Effector CD8-positive, alpha-beta T cell (primary cell): Measurements from ENCODE around the gene CNOT2.

Source experiments
- DNase-seq: peaks from one replicate; lab custom pipeline; 2025; lab: John Stamatoyannopoulos, UW

CNOT2 gene

GRCh38 chr12:70306676-70307075 lies 63.4 kb downstream of the CNOT2 start:
- no peak for DNase-seq

DNA sequence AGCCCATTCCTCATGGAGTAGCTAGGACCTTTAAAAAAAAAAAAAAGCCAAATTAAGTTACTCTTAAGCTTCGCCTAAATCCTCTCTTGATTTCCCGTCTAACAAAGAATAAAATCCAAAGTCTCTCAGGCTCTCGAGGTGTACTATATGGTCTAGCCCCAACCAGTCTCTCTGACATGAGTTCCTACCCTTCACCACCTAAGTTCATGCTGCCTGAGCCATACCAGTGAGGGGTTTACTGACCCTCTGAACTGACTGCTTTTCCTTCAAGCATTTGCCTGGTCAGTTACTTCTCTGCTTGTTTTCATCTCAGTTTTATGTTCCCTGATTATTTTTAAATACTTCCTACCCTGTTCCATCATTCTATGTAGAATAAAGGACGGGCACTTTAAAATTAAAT lies 64.6 kb downstream of the CNOT2 start:
- DNase-seq: no peak

GRCh38 chr12:70309348-70309747 lies 66.1 kb downstream of the CNOT2 start:
- DNase-seq: no peak

DNA sequence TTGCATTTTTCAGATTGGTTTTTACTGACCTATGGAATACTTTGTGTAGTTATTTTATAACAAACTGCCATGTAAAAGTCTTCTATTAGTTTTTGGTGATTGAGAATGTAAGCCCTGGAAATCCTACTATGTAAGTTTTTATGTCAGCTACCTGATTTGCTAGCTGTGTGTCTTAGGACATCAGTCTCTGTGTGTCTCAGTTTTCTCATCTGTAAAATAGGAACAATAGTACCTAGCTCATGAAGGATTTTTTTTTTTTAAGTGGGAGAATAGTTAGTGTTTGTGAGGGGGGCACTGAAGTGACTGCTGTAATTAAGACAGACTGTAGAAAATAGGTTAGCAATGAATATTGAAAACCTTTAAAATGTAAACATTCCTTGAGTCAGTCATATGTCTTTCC lies 70.9 kb downstream of the CNOT2 start:
- DNase-seq: no peak

DNA sequence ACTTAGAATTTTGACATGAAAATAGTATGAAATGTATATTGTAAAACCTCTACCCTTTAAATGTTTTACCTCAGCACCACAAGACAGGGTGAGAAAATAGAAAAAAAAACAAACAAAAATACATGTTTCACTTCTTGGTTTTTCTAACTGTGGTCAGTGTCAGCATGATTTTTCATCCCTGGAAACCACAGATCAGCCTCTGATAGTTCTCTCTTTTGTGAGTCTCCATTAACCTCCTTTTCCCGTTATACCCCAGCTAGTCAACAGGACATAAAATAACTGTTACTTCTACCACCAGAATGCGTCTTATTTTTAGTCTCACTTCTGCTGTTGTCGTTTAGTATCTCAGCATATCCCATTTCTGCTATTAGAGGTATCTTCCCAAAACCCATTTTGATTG lies 74.5 kb downstream of the CNOT2 start:
- DNase-seq: no peak

DNA sequence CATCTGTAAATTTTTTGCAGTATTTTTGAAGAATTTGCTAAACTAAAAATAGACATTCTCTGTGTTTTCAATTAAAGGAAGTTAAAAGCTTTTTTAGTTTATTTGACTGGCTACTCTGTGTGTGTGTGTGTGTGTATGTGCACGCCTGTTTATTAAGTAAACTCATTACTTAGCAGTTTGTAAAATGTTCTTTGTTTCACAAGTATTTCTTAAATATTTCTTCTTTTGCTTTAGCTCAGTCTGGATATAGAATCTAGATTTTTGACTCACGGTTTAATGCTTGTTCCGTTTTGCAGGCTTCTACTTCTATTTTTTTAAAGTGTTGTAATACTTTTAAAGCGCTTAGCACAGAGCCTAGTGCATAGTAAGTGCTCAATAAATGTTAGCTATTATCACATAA lies 76.4 kb downstream of the CNOT2 start:
- DNase-seq: no peak

DNA sequence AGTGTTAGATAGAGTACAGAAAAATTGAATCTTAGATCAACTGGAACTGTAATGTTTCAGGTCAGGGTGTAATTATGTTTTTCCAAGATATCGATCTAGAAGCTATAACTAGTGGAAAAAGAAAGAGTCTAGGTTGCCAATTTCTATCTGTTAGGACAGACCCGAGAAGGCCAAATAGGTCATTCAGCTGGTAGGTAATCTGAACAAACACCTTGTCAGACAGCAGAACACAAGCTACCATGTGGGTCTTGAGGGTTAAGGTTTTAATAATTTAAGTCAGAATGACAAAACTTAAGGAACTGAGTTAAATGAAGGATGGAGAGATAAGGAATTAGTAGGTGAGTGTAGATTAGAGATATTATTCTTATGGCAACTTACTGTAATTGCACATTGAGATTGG lies 78.0 kb downstream of the CNOT2 start:
- DNase-seq: no peak

DNA sequence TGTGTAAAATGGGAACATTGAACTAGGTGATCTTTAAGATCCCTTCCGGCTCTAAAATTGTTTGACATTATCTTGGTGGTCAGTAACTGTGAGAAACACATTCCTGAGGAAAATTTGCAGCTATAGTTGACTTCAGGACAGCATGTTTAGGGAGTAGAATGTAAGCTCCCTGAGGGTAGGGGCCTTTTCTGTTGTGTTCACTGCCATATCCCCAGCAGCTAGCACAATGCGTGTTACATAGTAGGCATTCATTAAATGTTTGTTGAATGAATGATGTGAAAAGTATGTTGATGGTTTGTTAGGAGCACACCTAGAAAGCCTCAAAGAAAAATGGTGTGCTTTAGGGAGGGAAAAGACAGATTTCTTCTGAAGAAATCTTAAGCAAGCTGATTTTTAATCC lies 84.3 kb downstream of the CNOT2 start:
- DNase-seq: no peak

- DNase-seq: no peak
These were observed 86.5 kb downstream of the CNOT2 start for GRCh38 chr12:70329728-70330127.

DNA sequence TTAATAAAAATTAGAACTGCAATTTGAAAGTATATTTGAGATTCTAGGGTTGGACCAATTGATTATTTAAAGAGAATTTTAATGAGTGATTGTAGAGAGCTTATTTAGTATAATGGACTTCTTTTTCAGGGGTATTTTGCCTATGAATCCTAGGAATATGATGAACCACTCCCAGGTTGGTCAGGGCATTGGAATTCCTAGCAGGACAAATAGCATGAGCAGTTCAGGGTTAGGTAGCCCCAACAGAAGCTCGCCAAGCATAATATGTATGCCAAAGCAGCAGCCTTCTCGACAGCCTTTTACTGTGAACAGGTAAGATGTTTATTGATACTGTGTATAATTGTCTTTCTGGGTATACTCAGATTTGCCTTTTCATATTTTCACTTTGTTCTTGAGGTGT lies 86.9 kb downstream of the CNOT2 start:
- no peak for DNase-seq

DNA sequence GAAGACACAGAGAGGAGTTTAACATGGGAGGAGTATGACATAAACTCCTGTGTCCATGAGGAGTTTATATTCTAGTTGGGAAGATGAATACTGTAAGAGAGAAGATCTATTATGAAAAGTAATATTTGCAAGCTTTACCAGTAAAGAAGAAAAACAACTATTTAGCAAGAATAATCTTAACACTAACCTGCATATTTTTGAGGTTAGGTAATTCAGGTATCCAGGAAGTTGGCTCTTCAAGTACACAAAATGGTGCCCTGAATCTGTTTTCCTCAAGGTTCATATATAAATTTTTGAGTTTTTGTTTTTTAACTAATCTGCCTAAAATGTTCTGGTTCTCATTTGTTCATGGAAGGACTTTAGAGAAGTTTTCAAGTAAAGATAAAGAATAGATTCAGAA lies 89.0 kb downstream of the CNOT2 start:
- no peak for DNase-seq

- no peak for DNase-seq
These were observed 91.5 kb downstream of the CNOT2 start for GRCh38 chr12:70334742-70335141.

GRCh38 chr12:70338531-70338930 lies 95.3 kb downstream of the CNOT2 start:
- DNase-seq: no peak

DNA sequence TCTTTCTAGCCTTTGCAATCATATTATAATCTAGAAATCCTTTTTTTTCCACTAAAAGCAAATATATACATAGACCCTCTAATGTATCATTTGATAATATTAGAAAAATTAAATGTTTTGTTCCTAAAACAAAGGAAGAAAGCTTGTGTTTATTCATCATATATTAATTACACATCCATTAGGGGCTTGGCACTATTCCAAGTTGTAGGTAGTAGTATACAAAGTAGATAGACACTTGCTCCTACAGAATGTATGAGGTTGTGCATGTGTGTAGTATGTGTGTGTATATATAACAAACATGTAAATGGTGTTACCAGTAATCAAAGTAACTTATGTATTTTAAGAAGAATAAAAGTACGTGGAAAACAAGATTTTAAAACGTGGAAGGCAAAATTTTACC lies 107.8 kb downstream of the CNOT2 start:
- DNase-seq: no peak

DNA sequence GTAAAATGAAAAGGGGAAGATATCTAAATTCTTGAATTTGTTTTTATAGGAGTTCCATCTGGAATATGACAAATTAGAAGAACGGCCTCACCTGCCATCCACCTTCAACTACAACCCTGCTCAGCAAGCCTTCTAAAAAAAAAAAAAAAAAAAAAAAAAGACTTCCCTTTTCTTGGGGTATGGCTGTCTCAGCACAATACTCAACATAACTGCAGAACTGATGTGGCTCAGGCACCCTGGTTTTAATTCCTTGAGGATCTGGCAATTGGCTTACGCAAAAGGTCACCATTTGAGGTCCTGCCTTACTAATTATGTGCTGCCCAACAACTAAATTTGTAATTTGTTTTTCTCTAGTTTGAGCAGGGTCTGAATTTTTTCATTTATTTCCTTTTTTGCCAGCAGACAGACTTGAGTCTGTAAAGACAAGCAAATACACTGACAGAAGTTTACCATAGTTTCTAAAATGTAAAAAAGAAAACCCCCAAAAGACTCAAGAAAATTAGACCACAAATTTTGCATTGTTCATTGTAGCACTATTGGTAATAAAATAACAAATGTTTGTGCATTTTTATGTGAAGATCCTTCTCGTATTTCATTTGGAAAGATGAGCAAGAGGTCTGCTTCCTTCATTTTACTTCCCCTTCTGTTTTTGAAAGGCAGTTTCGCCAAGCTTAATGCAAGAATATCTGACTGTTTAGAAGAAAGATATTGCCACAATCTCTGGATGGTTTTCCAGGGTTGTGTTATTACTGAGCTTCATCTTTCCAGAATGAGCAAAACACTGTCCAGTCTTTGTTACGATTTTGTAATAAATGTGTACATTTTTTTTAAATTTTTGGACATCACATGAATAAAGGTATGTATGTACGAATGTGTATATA lies 110.8 kb downstream of the CNOT2 start:
- DNase-seq: no peak

DNA sequence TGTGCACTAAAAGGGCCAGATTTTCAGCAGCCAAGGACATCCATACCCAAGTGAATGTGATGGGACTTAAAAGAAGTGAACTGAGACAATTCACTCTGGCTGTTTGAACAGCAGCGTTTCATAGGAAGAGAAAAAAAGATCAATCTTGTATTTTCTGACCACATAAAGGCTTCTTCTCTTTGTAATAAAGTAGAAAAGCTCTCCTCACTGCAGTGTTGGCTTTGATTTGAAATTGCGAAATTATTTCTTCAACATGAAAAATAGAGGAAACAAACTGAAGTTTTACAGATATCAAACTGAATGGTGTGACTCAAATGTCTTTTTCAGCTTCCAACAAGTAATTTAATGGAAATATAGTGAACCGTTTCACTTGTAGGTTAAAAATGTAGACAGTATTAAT lies 111.6 kb downstream of the CNOT2 start:
- no peak for DNase-seq

- DNase-seq: no peak
These were observed 112.7 kb downstream of the CNOT2 start for GRCh38 chr12:70355972-70356371.

DNA sequence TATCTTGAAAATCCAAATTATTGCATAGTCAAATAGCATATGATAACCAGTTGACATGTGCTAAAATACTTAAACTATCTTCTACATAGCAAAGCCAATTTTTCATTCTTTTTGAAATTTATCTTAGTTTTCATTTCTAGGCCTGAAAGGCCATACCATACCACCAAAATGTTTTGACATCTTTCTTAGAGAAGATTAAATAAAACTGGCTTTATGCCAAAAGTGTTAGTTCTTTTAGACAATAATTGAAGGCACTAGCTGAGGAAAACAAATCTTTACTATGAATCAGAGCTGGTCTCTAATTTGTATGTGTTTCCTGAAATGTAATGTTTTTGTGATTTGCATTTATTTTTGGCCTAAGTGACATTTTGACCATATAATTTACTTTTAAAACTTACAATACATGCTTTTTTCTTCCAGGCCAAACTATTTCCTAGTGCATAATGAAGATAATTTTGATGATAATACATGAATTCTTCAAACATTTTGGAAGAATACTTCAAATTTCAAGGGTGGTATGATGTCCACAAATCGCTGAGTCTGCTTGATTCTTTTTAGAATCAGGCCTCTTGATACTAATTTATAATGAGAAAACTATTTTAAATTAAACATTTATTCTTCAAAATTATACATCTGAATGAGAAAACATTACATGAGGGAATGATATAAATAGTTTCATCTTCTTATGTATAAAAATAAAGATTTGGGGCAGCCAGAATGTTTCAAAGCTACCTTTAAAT lies 116.4 kb downstream of the CNOT2 start:
- DNase-seq: no peak

DNA sequence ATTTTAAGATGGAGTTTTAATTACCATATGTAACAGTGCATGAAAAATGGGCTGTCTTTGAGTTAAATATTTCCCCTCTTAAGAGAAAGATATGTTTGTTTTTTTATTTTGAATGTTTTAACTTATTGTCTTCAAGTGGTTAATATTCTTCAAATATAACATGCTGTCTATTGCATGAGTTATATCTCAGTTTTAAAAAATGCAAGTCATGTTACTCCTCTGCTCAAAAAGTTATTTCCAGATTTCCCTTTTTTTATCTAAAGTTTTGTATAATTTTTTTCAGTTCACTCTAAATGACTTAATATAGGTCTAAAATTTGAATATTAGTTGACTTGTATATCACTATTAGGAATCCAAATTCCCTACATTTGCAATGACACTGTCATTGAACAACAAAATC lies 117.0 kb downstream of the CNOT2 start:
- no peak for DNase-seq

DNA sequence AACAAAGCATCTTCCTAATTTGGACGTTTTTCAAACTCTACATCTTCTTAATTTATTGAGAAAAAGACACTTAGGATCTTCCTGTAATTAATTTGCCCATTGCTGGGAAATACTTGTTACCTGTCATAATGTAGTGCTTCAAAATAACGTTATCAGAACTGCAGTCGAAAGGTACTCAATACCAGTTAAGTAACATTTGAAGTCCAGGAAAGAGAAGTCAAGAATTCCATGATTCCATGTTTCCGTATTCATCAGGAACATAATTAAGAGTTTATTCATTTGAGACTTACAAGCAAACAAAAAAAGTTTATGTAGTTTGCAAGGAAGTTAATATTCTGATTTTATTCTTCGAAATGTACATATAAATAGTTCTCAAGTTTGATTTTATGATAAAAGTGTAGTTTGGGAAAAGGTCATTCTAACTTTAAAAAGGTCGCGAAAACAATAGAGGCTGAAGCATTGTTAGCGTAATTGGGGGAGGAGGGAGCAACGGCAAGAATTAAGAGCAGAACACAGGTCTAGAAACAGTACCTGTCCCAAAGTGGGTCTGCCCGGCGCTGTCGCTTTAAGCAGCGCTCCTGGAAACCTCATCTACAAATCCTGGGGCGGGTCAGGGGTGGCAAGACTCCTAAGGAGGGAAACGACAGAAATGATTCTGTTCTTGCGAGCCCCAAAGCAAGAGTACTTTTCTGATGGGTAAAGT lies 121.6 kb downstream of the CNOT2 start:
- DNase-seq: no peak

GRCh38 chr12:70365398-70365647 lies 122.1 kb downstream of the CNOT2 start:
- DNase-seq: no peak

DNA sequence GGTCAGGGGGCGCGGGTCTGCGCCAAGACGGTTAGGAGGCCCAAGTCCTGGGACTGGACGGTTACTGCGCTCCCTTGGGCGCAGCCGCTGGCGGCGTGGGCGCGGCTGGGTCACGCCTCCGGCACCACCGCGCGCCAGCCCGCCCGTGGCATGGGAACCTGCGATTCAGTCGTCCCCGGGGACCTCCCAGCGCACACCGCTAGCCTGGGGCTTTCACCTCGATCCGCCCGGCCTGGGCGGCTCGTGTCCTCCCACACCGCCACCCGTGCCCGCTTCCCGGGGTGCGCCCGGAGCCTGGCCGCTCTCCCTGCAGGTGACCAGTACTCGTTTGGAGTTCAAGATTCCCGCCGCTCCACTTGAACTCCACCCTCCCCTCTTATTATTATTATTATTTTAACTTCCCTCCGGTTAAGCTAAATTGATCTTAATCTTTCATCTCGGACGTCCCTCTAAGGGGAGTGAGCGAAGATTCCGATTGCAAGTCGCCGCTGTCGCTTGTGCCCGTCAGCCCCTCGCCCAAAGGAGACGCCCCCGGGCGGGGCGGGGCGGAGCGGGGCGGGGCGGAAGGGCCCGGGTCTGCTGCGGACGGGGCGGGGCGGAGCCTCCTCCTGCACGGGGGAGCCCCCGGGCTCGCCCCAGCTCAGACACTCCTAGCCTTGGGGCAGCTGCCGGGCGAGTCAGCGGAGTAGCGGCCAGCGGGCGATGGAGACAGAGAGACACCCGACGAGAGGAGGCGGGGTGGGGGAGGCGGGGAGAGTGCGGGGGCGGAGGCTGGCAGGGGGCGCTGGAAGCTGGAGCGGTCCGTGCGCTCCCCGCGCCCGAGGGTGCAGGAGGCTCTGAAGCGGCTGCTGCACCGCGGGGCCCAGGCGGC lies 122.7 kb downstream of the CNOT2 start, which contains the start of gene KCNMB4:
TSS of gene KCNMB4 (plus strand) at position 643 of the 871 bp plus-strand sequence. CDS start 445 bp downstream, outside the sequence.
- peak; percentile 70 for DNase-seq
